ENCODE results near the gene NPSR1.

- TF ChIP-seq POLR2AphosphoS5 (IDR thresholded peaks at IDR 0.05): no peak
- no peak for TF ChIP-seq POLR2A (IDR thresholded peaks at IDR 0.05)
Measured at GRCh38 chr7:34718867-34719266, 60.8 kb downstream of the NPSR1 start.
